Effector CD8-positive, alpha-beta T cell (primary cell): ENCODE measurements around the gene PREX1.
"Not testable (repeated sequence)": the region's sequence is repeated elsewhere in the genome, so short reads cannot be mapped to it uniquely, and the experiment has no call there.

Experiments
- DNase-seq: peaks from one replicate; lab custom pipeline; 2025; lab: John Stamatoyannopoulos, UW

PREX1 gene

DNA sequence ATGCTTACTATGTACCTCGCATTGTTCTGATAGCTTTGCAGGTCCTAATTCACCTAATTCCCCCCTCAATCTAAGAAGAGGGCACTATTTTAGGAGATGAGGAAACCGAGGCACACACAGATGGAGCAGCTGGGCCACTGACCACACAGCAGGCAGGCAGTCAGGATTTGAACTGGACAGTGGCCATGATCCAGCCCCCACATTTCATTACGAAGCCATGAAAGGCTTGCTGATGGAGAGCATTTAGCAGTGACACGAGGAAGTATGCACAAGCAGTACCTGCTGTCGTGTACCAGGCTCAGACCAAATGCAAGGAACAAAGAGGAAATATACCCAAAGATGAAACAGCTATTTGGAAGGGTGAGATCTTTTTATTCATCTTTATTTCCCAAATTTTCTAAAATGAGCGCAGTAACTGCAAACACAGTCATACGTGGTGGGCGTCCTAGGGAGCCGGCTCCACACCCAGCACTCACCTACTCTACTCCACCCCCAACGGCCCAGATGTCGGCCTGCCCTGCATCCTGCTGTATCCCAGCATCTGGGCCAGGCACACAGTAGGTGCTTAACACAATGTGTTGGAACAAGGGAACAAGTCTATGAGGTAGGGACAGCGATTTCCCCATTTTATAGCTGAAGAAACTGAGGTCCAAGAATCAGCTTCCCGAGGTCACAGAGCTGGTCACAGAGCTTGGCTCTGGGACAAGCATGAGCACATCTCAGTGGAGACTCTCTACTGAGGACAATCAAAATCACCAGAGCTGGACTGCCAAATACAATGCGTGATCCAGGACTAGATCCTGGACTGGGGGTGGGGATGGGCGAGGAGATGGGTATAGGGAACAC is 15.0 kb downstream of the PREX1 start:
- no peak for DNase-seq

DNA sequence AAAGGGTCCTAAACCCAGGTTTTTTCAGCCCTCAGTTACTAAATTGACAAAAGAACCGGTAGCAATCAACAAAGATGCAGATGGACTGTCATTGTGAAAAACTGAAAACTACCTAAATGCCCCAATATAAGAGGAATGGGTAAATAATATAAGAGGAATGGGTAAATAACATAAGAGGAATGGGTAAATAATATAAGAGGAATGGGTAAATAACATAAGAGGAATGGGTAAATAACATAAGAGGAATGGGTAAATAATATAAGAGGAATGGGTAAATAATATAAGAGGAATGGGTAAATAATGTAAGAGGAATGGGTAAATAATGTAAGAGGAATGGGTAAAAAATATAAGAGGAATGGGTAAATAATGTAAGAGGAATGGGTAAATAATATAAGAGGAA is 15.7 kb downstream of the PREX1 start:
- DNase-seq, result not testable (repeated sequence)

DNA sequence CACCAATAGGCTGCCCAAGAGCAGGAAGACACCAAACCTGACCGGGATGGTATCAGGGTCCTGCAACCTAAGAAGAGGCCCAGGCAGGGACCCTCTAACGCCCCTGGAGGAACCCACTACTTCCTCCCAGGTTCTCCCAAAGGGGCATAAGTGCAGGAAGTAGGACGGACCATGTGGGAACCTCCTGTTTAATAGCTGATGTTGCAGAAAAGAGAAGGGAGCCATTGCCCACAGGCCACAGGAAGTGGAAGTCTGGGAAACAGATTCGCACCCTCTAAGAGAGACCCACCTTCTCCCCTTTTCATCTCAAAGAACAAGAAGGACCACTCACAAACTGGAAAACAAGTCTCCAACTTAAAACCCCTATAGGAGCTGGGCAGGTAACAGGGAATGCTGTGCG is 18.1 kb downstream of the PREX1 start:
- no peak for DNase-seq

DNA sequence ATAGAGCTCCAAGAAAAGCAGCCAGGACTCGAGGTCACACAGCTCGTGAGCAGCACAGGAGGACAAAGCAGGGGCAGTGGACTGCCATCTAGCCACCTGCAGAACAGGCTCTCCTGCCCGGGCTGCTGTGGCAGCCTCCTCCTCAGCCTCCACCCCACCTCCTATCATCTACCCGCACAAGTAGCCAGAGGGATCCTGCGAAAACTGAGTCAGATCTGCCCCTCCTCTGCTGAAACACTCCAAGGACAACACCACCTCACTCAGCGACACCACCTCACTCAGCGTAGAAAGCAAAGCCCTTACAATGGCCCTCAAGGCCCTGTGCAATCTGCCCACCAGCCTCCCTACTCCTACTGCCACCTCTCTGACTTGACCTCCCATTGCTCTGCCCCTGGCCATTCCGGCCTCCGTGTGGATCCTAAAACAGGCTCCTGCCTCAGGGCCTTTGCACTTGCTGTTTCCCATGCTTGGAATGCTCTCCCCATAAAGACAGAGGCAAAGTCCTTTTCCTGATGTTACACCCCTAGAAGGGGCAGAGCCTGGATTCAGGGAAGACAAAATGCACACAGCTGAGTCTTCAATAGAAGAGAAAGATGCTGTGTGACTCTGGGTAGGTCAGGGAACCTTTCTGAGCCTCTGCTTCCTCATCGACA is 19.3 kb downstream of the PREX1 start:
- DNase-seq, result no peak

DNA sequence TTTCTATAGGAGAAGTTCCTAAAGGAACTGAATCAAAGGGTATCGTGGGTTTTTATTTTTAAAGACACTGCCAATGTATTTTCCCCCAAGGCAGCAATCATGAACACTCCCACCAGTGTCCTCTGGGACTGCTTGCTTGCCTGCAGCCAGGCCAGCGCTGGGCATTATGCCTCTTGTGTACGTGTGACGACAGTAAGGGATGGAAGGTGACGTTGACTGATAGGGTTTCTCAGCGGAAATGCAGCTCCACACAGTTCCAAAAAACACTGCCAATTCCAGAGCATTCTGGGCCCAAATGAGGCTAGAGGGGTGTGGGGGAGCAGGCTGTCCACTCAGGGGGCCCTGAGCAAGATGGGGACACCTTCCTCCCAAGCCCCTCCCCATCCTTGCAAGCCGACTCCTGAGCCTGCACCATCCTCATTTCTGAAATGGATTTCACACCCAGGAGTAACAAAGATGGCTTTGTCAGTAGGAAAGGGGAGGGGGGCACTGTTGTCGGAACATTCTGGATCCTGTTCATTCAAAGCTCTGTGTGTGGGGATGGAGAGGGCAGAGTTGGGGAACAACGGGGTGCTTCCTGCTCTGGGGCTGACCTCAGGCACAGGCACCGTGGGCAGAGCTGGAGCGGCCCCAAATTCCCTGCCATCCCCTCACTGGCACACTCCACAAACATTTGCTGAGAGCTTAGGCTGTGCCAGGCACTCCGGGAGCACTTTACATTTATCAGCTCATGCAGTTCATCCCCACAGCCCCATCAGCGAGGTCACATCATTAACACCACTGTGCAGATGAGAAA is 20.0 kb downstream of the PREX1 start:
- no peak for DNase-seq

DNA sequence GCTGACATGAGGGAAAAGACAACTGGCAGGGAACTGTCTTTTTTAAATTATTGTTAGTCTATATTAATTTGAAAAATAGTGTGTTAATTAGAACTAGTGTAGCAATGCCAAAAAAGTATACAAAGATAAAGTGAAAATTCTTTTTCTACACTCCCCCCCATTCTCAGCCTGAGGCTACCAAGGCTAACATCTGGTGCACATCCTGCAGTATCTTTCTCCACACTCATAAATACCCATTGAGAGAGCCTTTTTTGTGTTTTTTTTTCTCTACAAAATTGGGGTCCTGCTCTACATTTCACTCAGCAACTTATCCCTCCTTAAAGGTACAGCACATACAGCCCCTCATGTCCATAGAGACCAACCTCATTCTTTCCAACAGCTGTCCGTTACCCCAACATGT is 20.7 kb downstream of the PREX1 start:
- no peak for DNase-seq

DNA sequence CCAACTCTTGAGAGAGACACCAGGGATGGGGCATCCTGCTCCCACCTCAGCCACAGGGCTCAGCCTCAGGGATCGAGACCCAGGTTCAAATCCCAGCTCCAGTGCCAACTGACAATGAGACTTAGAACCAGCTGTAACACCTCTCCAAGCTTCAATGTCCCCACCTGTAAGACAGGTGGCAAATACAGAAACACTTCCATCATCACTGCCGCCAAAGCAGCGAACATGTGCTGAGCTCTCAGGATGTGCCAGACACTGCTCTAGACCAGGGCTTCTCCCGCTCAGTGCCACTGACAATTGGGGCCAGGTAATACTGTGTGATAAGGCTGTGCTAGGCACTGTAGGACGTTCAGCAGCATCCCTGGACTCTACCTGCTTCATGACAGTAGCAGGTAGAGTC is 22.1 kb downstream of the PREX1 start:
- DNase-seq, result no peak

DNA sequence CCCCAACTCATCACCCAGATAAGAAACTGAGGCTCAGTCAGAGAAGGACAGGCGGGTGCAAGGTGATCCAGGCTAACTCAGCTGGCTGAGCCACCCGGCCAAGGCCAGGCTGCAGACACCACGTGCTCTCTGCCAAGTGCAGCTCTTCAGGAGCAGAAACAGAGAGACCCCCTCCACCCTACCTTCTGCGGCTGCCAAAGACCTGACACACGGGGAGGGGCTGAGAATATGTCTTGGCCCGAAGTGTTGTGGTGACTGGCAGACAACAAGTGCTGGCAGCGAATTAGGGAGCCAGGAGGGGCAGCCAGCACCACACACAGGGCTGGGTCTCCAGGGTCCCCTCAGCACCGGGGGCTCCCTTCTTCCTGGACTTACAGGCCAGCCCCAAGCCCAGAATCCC is 22.5 kb downstream of the PREX1 start:
- DNase-seq, result no peak

DNA sequence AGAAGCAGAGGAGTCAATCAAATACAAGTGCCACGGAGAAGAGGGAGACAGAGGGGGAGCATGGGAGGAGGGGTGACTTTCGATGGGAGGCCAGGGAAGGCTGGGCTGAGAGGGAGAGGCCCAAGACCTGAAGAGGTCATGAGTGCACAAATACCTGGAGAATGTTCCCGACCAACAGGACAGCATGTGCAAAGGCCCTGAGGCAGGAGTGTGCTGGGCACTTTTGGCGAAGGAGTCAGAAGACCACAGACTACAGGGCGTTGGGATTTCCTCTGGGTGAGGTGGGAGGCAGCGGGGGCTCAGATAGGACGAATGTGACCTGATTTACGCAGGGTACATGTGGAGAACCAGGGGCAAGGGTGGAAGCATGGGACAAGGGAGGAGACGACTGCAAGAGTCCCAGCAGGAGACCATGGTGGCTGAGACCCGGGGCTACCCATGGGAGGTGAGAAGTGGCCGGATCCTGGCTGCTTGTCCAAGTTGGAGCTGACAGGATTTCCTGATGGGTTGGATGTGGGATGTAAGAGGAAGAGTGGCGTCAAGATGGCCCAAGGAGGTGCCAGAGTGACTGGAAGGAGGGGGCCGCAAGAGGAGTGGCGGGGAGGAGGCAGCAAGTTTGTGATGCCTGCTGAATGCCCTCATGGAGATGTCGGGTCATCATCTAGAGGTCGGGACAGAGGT is 23.4 kb downstream of the PREX1 start:
- no peak for DNase-seq

DNA sequence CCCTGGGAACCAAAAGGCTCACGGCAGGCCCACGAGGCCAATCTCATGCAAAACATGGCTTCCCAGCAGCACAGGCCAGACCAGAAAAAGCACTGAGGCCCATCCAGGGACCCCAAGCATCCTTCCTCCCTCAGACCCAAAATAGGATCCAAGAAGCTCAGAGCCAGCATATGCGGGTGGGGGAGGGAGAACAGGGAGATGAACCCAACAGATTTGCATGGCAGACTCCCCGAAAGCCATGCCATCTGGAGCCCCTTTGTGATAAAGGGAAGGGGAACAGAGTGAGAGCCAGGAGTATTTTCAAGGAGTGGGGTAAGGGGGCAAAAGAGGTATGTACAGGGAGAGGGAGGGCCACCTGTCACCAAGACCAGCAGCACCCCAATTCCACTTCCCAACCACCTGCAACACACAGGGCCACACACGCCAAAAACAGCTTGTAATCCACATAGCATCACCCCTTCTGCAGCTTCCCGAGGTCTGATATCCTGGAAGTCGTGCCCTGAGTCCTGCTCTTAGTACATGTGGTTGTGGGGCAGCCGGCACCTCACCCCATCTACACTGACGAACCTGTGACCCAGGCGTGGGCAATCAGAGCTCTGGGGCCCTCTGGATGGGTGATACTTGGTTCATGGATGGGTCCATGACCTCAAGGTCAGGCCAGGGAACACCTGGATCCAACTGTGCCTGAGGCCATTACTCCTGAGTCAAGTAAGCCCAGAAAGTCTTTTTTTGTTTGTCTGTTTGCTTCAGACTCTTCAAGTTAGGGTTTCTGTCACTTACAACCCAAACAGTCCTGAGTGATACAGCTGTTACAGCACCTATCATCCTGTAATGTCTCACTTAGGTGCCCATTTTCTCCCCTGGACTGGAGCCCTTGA is 24.4 kb downstream of the PREX1 start:
- DNase-seq, result no peak

DNA sequence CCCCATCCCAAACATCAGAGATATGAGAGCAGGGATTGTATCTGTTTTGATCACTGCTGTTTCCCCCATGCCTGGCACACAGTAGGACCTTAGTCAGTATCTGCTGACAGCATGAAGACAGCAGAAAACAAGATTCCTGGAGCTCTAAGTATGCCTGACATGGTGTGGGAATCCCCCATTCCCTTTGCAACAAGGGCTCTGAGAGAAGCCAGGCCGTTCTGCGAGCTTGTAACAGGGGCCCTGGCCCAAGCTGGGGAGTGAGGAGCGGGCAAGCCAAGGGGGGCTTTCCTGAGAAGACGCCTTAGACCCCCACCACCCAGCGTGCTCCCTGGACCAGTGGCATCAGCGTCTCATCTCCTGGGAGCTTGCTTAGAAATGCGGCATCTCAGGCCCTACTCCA is 25.2 kb downstream of the PREX1 start:
- DNase-seq, result no peak

DNA sequence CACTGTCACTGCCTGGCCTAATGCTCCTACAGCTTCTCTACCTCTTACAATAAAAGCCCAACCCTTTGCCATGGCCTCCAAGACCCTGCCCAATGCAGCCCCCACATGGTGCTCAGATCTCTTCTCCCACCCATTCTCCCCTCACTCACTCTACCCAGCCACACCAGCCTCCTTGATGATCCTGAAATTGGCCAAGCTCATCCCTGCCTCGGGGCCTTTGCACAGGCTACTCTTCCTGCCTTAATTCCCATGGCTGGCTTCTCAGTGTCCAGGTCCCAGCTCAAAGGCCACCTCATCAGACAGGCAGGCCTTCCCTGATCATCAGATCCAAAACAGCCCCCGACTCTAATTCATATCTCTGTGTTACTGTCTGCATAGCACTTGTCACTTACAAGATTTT is 25.6 kb downstream of the PREX1 start:
- no peak for DNase-seq

DNA sequence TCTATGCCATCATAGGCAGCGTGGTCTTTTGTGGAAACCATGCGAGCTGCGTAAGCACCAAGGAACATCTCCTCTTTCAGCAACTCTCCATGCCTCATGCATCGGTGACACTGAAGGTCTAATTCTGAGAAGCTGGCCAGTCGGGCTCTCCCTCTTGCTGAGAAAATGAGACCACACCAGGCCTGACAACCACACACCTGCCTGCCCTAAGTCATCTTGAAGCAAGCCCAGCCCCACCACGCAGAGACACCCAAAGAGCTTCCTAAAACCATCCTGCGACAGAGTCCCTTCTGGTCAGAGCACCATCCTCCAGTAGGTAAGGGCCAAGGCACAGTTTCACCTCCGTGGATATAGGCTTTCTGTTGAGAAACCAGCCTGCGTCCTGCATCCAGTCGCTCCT is 26.6 kb downstream of the PREX1 start:
- DNase-seq, result no peak

DNA sequence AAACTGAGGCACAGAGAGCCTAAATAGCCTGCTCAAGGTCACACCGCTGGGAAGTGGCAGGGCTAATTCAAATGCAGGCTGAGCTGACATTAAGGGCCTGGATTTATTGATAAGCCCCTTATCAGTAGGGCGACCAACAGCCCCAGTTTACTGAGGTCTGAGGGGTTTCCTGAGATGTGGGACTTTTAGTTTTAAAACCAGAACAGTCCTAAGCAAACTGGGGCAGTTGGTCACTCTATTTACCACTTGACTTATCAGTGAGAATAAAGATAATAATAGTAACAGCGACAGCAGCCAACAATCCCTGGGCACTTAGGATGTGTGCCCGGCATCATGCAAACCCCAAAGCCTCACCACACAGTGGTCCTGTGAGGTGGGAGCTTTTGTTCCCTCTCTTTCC is 27.6 kb downstream of the PREX1 start:
- no peak for DNase-seq

DNA sequence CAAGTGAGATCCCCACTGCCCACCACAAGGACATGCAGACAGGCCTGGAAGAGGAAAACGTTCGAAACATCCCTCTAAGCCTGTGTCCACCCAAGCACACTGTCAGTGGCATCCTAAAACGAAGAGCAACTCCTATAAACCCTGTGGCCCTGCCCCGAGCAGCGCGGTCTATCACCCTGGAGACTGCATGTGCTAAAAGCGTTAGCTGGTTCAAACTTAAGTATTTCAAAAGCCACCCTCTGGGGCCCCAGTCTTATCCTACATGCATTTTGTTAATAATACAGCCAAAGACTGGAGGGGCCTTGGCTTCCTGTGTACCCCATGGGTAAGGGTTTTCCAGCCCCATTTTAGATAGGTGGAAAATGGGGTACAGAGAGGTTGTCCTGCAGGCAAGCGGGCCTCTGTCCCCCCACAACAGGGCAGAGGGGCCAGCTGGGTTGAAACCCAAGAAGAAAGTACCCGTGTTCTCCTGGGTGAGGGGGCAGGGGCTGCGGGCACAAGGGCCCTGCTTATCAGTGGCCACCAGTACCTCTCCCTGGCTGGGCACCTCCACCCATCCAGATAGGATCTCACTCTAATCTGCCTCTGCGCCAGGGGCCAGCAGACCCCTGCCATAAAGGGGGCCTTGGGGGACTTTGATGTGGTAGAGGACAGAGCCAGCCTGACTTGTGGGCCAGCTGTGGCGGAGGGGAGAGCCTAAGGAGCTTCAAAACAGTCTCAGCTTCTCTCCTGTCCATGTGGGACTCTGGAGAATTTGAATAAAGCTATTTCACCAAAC is 28.3 kb downstream of the PREX1 start:
- DNase-seq, result no peak

DNA sequence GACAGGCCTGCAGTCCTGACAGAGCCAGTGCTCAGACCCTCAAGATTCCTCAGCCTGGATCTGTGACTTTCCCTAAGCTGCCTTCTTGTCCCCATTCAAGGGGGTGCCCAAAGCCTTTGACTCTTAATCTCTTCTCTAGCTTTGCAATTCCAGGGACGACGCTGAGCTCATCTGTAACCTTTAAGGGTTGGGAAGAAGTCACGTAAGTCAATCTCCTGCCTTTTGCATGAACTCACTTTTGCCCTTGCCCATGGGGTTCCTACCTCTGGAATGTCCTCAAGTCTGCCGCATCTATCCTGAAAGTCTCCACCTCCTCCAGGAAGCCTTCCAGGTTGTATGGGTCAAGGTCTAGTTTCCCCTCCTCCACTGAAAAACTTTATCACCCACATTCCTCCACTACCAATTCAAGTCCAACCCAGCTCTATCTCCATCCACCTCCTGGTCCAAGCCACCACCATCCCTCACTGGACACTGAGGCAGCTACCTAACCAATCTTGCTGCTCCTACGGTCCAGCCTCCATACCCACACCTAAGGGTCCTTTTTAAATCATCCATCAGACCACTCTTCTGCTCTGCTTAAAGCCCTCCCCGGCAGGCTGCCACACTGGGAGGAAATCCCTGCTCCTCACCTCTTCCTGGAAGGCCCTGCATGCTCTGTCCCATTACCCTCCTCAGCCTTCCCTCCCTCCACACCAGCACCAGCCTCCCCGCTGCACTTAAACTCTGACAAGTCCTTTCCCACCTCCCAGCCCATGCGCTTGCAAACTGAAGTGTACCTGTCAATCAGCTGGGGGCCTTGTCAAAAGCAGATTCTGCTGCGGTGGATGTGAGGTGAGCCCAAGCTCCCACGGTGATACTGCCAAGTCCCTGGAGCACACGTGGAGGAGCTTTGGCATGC is 29.7 kb downstream of the PREX1 start:
- no peak for DNase-seq

DNA sequence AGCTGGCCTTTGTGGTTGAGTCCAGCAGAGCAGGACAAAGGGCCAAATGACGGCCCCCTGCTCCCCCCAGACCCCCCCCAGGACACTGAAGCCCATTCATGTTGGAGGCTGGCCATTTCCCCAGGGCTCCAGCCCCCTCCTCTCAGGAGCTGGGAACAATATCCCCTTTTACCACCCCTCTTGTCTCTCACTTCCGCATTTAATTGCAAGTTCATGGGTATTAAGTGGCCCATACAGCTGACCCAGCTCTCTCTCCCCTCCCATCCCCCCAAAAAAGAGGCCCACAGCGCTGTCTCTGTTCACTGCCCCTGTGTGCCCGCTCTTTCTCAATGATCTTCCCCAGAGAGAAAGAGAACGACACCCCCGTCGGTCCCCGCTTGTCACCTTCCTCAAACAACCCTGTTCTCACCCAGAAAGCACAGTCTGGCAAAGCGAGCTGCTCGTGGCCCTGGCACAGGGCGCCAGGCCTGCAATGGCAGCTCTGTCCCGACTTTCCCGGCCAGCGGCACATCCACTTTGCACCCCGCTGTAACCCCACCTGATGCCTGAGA is 30.4 kb downstream of the PREX1 start:
- no peak for DNase-seq

DNA sequence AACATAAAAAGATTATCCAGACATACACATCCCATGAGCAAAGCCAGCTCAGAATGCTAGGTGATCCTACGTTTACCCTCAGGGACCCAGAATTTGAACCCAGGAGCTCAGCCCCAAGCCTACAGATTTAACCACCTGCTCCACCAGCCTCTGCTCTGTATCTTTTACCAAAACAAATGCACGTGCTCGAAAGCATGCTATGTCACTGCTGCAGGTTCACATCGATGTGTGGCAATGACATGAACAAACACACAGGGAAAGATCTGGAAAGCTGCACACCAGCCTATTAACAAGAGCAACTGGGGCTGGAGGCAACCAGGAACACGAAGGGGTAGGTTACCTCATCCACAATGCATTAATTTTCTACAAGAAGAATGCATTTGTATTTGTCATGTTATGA is 32.1 kb downstream of the PREX1 start:
- DNase-seq, result no peak

DNA sequence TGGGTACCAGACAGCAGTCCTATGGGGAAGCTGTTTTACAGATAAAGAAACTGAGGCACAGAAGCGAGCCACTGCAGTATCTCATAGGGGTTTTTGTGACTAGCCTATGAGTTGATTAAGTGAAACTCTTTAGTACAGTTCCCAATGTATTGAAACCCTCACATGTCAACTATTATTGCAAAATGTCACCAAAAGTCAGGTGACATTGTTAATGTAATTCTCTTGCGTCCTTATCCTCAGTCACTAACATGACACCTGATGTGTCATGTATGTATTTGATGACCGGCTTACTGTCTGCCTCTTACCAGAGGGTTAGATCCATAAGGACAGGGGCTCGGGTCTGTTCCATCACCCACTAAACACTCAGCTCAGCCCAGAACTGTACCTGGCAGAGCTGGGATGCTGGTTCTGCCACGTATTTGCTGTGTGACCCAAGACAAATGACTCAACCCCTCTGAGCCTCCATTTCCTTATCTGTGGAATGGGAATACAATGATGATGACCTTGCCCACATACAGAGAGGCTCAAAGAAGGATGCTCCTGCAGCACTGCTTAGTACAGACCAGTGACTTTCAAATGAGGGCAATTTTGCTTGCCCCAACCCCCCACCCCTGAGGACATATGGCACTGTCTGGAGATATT is 32.9 kb downstream of the PREX1 start:
- no peak for DNase-seq
